ENCODE data around the gene HACD1. TPM values are rescaled to one million over a fixed set of nuclear protein-coding genes. Genes with fewer than 3 reads are reported as not detected.

Gene HACD1
- total RNA-seq, 1 donor from 2014 or later = 22.1 TPM

- FAIRE-seq (no peak), DNase-seq (ENCODE audit: low read depth) (no peak)
- Histone ChIP-seq H3K36me3 (ENCODE audit: control insufficient read depth, insufficient read depth, low read length) (no peaks in the 10 kb centered on the region), H3K4me3 (ENCODE audit: low read depth, low read length) (no peak overlapping the region), H3K27me3 (ENCODE audit: control insufficient read depth, insufficient read depth, low read length) (no peaks in the 10 kb centered on the region)
- no peak for TF ChIP-seq CTCF (IDR thresholded peaks at IDR 0.05; ENCODE audit: insufficient read depth, low read length, severe bottlenecking)
Measured at GRCh38 chr10:17547060-17547459, 70.1 kb downstream of the HACD1 start.

GRCh38 chr10:17544465-17544864 is 72.7 kb downstream of the HACD1 start:
- no peak overlapping the region for H3K4me3 ChIP-seq (ENCODE audit: low read depth, low read length)
- no peaks in the 10 kb centered on the region for H3K27me3 ChIP-seq (ENCODE audit: control insufficient read depth, insufficient read depth, low read length)
- no peak for FAIRE-seq
- no peaks in the 10 kb centered on the region for H3K36me3 ChIP-seq (ENCODE audit: control insufficient read depth, insufficient read depth, low read length)
- no peak for TF ChIP-seq CTCF (IDR thresholded peaks at IDR 0.05; ENCODE audit: insufficient read depth, low read length, severe bottlenecking)
- DNase-seq (ENCODE audit: low read depth) = peak; percentile 5

Other genes with a start within 250 kb of the HACD1 start
- 0.53 and 4.4 TPM in 2 replicates for gene ST8SIA6, start 162.8 kb downstream of the HACD1 start, total RNA-seq
- gene STAM, start 26.8 kb upstream of the HACD1 start, total RNA-seq = 21.9 and 31.6 TPM in 2 replicates
- gene TMEM236, start 134.8 kb upstream of the HACD1 start, total RNA-seq = under 0.01 and 0.26 TPM in 2 replicates
- under 0.01 TPM in 2 replicates for gene MRC1, start 192.0 kb upstream of the HACD1 start, total RNA-seq